Esophagus muscularis mucosa (tissue), 4 donors: ENCODE data around the gene C4orf54. TPM values are rescaled to one million over a fixed set of nuclear protein-coding genes. Genes with fewer than 3 reads are reported as not detected.
A peak's percentile ranks its signal among the peaks of the same experiment; 100 is the strongest.

Source experiments
- DNase-seq: peaks from one replicate; pipeline ENCODE4 v3.0.0-alpha.2; 2017; ENCODE audit errors: extremely low spot score
- H3K27ac ChIP-seq, 4 donors: fragments of 200-600 bp; sonication (generic); replicated peaks in 1 of 4; 1 replicate in 3 of 4; 2 replicates in 1 of 4; pipeline ENCODE4 v1.5.1; 2016 to 2019; ENCODE audit warnings: mild to moderate bottlenecking in 1 of 4
- H3K27me3 ChIP-seq, 4 donors: fragments of 200-600 bp; sonication (generic); one replicate each; pipeline versions ENCODE4 v1.5.1 to v1.6.0; 2016 to 2019
- H3K36me3 ChIP-seq, 4 donors: fragments of 200-600 bp; sonication (generic); one replicate each; pipeline ENCODE4 v1.5.1; 2016 to 2019
- H3K4me1 ChIP-seq, 4 donors: fragments of 200-600 bp; sonication (generic); one replicate each; pipeline ENCODE4 v1.5.1; 2016 to 2019
- H3K4me3 ChIP-seq, 4 donors: fragments of 200-600 bp; sonication (generic); 1 replicate in 2 of 4; 2 replicates in 2 of 4; pipeline ENCODE4 v1.5.1; 2016 to 2019; ENCODE audit warnings: mild to moderate bottlenecking in 4 of 4, moderate library complexity in 1 of 4
- H3K9me3 ChIP-seq, 4 donors: fragments of 200-600 bp; sonication (generic); 1 replicate in 3 of 4; 2 replicates in 1 of 4; pipeline ENCODE4 v1.5.1; 2016 to 2019
- EP300 ChIP-seq: sonication (generic); formaldehyde crosslinking; IDR thresholded peaks from one replicate; pipeline ENCODE4 v1.6.1; 2017; ENCODE audit warnings: antibody characterized with exemption
- POLR2A ChIP-seq: fragments of 450-650 bp; IDR thresholded peaks from one replicate; pipeline ENCODE4 v1.6.1; 2017; ENCODE audit warnings: antibody characterized with exemption, moderate library complexity, mild to moderate bottlenecking, low read depth
- POLR2AphosphoS5 ChIP-seq, 2 donors: sonication (generic); formaldehyde crosslinking; IDR thresholded peaks; one replicate each; pipeline ENCODE4 v1.6.1; 2017; ENCODE audit warnings: antibody characterized with exemption in 2 of 2
- WGBS: methylation state at CpG from one replicate; pipeline ENCODE4 v1.1.5; 2018; 5-methylcytosine and 5-hydroxymethylcytosine counted together
- intact Hi-C: fragments of 100-400 bp; cut with DNase I; formaldehyde crosslinking; loops from one replicate; pipeline ENCODE4 v1.15.1; 2023
- total RNA-seq, 4 donors: library from RNA; depleted of rRNA; stranded (reverse); fragments of >200 nt; gene quantifications; one replicate each; pipeline versions ENCODE4 v1.1.0 to v1.2.1, GENCODE V29; 2016
- TF ChIP-seq, protein P1 (sequence below), 3 experiments: fragments of 200-600 bp in 2 of 3; fragments of 450-650 bp in 1 of 3; sonication (generic) in 2 of 3; IDR thresholded peaks; one replicate each; pipeline ENCODE4 v1.5.1; 2017 to 2019; ENCODE audit warnings: antibody characterized with exemption in 3 of 3, mild to moderate bottlenecking in 2 of 3, moderate library complexity in 1 of 3

C4orf54 gene
- total RNA-seq, 4 donors from 2014 or later, result under 0.01 to 2.1 (median 0.60) TPM

DNA sequence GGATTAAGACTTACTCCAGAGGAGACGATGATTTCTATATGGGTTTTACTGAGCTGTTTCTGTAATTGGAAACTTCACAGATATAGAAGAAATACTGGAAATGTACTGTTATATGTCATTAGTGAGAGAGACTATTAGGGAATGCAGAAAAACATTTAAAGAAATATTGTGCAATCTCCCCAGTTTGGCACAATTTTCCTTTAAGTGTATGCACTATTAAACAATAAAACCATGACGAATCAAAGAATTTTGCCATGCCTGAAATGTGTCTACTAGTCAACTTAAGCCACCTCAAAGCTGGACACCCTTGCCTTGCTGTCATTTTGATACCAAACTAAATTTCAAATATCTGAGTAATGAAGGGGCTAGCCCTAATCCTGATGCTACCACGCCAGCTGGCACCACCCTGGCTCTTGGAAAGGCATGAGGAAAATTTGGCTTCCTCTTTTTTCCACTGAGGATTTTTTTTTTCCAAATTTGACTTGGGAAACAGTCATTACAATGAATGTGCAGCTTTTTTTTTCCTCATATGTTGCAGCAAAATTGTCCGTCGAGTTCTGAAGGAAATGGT lies 46.9 kb downstream of the C4orf54 start:
- H3K27me3 ChIP-seq, result no peaks in the 10 kb centered on the region
- H3K27ac ChIP-seq, result peak overlapping the region in 1 of 4 donors; percentile 24
- 83% methylated on average over 5 of the region's 5 CpGs for WGBS
- H3K4me3 ChIP-seq, result no peak overlapping the region
- peaks cover 14 to 34% (median 23%) of the 10 kb centered on the region in 4 donors for H3K4me1 ChIP-seq
- H3K36me3 ChIP-seq, result no peaks in the 10 kb centered on the region
- intact Hi-C loops, result no loop called here
- no peak for DNase-seq
- no peaks in the 10 kb centered on the region for H3K9me3 ChIP-seq
- TF ChIP-seq POLR2A (no peak), POLR2AphosphoS5 (IDR thresholded peaks at IDR 0.05) (no peak), EP300 (no peak)
- TF ChIP-seq, protein P1, sequence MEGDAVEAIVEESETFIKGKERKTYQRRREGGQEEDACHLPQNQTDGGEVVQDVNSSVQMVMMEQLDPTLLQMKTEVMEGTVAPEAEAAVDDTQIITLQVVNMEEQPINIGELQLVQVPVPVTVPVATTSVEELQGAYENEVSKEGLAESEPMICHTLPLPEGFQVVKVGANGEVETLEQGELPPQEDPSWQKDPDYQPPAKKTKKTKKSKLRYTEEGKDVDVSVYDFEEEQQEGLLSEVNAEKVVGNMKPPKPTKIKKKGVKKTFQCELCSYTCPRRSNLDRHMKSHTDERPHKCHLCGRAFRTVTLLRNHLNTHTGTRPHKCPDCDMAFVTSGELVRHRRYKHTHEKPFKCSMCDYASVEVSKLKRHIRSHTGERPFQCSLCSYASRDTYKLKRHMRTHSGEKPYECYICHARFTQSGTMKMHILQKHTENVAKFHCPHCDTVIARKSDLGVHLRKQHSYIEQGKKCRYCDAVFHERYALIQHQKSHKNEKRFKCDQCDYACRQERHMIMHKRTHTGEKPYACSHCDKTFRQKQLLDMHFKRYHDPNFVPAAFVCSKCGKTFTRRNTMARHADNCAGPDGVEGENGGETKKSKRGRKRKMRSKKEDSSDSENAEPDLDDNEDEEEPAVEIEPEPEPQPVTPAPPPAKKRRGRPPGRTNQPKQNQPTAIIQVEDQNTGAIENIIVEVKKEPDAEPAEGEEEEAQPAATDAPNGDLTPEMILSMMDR (IDR thresholded peaks at IDR 0.05), result no peak

DNA sequence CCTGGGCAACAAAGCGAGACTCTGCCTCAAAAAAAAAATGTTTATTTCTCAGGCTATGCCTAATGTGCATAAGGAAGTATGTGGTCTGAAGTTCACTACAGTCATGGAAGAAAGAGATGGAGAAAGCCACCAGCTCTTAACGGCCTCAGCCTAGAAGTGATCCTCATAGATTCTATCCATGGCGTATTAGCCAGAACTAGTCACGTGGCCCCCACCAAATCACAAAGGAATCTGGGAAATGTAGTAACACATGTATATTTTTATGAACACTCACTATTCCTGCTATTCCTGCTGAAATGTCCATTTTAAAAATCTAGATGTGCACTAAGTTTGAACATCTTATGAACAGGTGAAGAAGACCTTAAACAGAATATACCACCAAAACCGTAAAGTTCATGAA lies 49.2 kb downstream of the C4orf54 start:
- no peak overlapping the region for H3K4me3 ChIP-seq
- H3K27me3 ChIP-seq, result no peaks in the 10 kb centered on the region
- no peak for DNase-seq
- WGBS, result 82% methylated on average over 5 of the region's 5 CpGs
- H3K4me1 ChIP-seq, result peaks cover 5 to 25% (median 15%) of the 10 kb centered on the region in 4 donors
- no peaks in the 10 kb centered on the region for H3K9me3 ChIP-seq
- H3K36me3 ChIP-seq, result no peaks in the 10 kb centered on the region
- H3K27ac ChIP-seq, result no peak overlapping the region
- intact Hi-C loops, result no loop called here
- no peak for TF ChIP-seq EP300

Other genes starting within 250 kb of the C4orf54 start
- gene ADH7, start 222.5 kb downstream of the C4orf54 start, total RNA-seq, result not detected
- not detected for gene C4orf17, start 146.8 kb downstream of the C4orf54 start, total RNA-seq
- 1 to 10 TPM; 3.0 to 5.3 (median 4.8) TPM for gene TRMT10A, start 93.8 kb downstream of the C4orf54 start, total RNA-seq
- gene MTTP, start 83.0 kb downstream of the C4orf54 start, total RNA-seq, result 1 to 10 TPM in 1 of 4 donors, under 1 TPM in 3; 0.45 to 1.2 (median 0.70) TPM
- gene DAPP1, start 159.0 kb upstream of the C4orf54 start, total RNA-seq, result 1 to 10 TPM in 2 of 4 donors, under 1 TPM in 2; 0.86 to 2.5 (median 1.1) TPM
- 10 to 100 TPM; 22.6 to 50.3 (median 44.5) TPM for gene LAMTOR3, start 236.6 kb upstream of the C4orf54 start, total RNA-seq